T-helper 1 cell treated with Interleukin-12 subunit alpha and Interleukin-12 subunit beta and Interleukin-4 antibody, amounts not matched to agents 30 μg/mL and 1 μg/mL, for 36 hours (primary cell): ENCODE measurements around the gene HOXC5.

Source experiments
- H3K27ac Mint-ChIP-seq: one replicate; pipeline ENCODE4 v1.8.0; 2021; ENCODE audit warnings: mild to moderate bottlenecking, mixed read lengths
- H3K27me3 Mint-ChIP-seq: one replicate; pipeline ENCODE4 v1.8.0; 2021; ENCODE audit warnings: low read depth, mixed read lengths
- H3K36me3 Mint-ChIP-seq: one replicate; pipeline ENCODE4 v1.8.0; 2021; ENCODE audit warnings: low read depth, mixed read lengths
- H3K4me1 Mint-ChIP-seq: one replicate; pipeline ENCODE4 v1.8.0; 2021; ENCODE audit warnings: low read depth, mixed read lengths
- H3K4me3 Mint-ChIP-seq: one replicate; pipeline ENCODE4 v1.8.0; 2021; ENCODE audit warnings: mild to moderate bottlenecking, moderate library complexity, mixed read lengths
- H3K9me3 Mint-ChIP-seq: one replicate; pipeline ENCODE4 v1.8.0; 2021; ENCODE audit warnings: mixed read lengths

The HOXC5 gene

DNA sequence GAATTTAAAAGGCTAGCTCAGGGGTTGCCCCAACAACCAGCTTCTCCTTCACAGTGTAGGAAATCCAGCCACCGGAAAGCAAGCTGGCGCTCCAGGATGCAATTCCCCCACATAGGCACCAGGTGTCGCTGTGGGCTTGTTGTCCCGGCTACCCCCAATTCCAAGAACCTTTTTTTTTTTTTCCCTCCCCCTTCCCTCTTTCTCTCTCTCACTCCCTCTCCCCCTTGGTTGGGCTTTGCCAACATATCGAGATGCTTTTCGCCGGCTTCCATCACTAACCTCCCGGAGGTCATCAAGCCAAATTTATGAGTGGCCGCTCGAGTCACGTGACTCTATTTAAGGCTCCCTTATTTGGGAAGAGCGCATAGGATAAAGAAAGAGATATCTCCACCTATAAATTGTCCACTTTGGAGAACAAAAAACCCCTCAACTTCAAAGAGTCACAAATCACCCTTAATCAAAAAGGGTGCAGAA, at the start of gene HOXC5:
TSS of gene HOXC5 (plus strand) at position 424 of the 474 bp plus-strand sequence. CDS start 73 bp downstream, outside the sequence.
- Mint-ChIP-seq H3K9me3 (no peaks in the 10 kb centered on the region), H3K4me1 (peaks cover 18% of the 10 kb centered on the region), H3K27me3 (peaks cover 92% of the 10 kb centered on the region), H3K27ac (peak within 1 kb of the TSS; percentile 64), H3K36me3 (peaks cover 2% of the 10 kb centered on the region), H3K4me3 (peak within 1 kb of the TSS; percentile 57)

DNA sequence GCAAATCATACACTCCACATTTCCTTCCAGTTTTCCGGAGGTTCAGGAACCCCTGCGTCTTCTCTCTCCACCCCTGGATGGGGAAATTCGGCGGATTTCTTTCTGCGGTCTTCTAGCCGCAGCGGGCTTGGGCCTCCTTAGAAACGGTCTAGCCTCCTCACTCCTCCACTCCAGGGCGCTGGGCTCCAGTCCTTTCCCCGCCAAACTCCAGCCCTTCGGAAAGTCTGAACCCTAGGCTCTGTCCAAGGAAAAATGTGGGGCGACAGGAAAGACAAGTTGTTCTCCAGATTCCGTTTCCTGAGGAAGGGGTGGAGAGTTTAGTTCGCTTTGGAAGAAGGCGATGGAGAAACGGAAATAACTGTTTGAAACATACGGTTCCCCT, 49.3 kb upstream of the HOXC5 start:
- H3K4me1 Mint-ChIP-seq = peaks cover 12% of the 10 kb centered on the region
- H3K9me3 Mint-ChIP-seq = no peaks in the 10 kb centered on the region
- peaks cover 95% of the 10 kb centered on the region for H3K27me3 Mint-ChIP-seq
- H3K27ac Mint-ChIP-seq = peak overlapping the region; percentile 41
- H3K4me3 Mint-ChIP-seq = no peak overlapping the region
- H3K36me3 Mint-ChIP-seq = peaks cover 1% of the 10 kb centered on the region

DNA sequence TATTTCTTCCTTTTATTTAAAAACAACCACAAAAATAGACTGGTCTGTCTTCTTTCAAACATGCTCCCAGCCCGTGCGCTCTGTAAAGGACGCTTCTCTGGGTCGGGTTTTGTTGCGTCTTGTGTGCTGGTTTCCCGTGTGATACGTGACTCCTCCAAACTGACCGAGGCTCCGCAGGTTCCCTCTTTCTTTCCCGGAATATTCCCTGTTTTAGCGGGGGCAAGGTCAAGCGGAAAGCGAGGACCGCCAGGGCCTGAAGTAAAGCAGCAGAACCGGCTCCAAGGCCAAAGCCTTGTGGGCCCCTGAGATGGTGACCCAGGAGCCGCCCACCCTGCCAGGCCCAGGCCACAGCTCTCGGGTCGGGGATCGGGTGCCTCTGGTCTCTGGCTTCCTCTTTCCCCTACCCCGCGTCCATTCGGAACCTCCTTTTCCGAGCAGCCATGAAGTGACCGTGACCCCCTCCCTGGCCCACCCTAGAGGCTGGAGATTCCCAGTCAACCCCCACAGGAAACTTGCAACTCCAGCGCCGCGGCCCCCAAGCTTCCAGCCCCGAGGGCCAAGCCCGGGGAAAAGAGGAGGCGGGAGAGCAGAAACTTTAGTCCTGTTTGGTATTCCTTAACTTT, 48.8 kb upstream of the HOXC5 start:
- H3K4me1 Mint-ChIP-seq = peaks cover 15% of the 10 kb centered on the region
- H3K27ac Mint-ChIP-seq = peak overlapping the region; percentile 41
- H3K9me3 Mint-ChIP-seq = no peaks in the 10 kb centered on the region
- H3K36me3 Mint-ChIP-seq = peaks cover 1% of the 10 kb centered on the region
- peaks cover 95% of the 10 kb centered on the region for H3K27me3 Mint-ChIP-seq
- no peak overlapping the region for H3K4me3 Mint-ChIP-seq

DNA sequence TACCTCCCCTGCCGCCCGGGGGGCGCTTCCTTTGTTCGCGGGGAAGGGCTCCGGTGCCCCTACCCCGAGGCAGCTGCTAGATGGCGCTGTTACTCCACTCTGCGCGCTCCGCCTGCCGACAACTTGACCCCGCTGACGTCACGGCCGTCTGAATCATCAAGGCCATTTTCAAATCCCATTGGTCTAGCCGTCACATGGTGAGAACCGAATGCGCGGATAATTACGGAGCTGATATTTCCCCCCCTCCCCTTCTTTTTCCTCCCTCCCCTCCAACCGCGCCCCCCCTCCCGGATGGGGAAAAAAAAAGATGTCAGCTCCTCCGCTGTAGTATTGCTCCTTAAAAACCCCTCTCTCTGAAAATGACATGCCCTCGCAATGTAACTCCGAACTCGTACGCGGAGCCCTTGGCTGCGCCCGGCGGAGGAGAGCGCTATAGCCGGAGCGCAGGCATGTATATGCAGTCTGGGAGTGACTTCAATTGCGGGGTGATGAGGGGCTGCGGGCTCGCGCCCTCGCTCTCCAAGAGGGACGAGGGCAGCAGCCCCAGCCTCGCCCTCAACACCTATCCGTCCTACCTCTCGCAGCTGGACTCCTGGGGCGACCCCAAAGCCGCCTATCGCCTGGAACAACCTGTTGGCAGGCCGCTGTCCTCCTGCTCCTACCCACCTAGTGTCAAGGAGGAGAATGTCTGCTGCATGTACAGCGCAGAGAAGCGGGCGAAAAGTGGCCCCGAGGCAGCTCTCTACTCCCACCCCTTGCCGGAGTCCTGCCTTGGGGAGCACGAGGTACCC, 47.8 kb upstream of the HOXC5 start, which contains the start of gene HOXC10:
TSS of gene HOXC10 (plus strand) at position 246 of the 791 bp plus-strand sequence. CDS start at position 360, 114 bp downstream.
- Mint-ChIP-seq H3K36me3 (peaks cover 1% of the 10 kb centered on the region), H3K27me3 (peaks cover 95% of the 10 kb centered on the region), H3K4me1 (peaks cover 23% of the 10 kb centered on the region), H3K27ac (peak within 1 kb of the TSS; percentile 78), H3K9me3 (no peaks in the 10 kb centered on the region), H3K4me3 (peak within 1 kb of the TSS; percentile 38)

DNA sequence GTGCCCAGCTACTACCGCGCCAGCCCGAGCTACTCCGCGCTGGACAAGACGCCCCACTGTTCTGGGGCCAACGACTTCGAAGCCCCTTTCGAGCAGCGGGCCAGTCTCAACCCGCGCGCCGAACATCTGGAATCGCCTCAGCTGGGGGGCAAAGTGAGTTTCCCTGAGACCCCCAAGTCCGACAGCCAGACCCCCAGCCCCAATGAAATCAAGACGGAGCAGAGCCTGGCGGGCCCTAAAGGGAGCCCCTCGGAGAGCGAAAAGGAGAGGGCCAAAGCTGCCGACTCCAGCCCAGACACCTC, 47.2 kb upstream of the HOXC5 start:
- H3K36me3 Mint-ChIP-seq = no peaks in the 10 kb centered on the region
- peaks cover 95% of the 10 kb centered on the region for H3K27me3 Mint-ChIP-seq
- H3K4me3 Mint-ChIP-seq = no peak overlapping the region
- H3K9me3 Mint-ChIP-seq = no peaks in the 10 kb centered on the region
- H3K27ac Mint-ChIP-seq = no peak overlapping the region
- H3K4me1 Mint-ChIP-seq = peaks cover 26% of the 10 kb centered on the region

DNA sequence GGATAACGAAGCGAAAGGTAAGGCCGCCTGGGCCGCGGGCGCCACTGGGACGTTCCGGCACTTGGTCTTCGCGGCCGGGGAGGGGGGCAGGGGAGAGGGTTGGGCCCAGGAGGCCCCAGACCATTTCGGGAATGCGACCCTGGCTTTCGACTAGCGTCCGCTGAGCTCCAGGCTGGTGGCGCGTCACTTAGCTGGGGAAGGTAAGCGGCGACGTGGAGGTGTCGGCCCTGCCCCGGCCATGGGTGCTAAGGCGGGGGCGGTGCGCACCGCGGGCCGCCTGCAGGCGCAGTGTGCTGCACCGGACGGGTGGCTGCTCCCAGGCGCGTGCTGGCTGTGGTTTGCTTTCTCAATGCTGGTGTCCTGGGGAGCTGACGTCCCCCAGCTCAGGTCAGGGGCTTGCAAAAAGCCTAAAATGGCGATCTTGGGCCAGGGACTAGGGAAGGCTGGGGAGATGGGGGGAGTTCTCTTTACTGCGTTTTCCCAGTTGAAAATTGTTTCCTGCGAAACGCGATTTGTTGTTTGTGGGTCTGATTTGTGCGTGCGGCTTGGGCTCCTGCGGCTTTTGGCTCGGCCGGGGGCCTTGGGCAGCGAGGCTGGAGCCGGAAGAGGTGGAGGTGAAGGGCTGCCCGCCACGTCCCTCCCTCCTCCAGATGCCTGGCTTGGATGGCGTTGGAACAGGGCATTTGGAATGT, 46.7 kb upstream of the HOXC5 start:
- H3K4me1 Mint-ChIP-seq = peaks cover 26% of the 10 kb centered on the region

DNA sequence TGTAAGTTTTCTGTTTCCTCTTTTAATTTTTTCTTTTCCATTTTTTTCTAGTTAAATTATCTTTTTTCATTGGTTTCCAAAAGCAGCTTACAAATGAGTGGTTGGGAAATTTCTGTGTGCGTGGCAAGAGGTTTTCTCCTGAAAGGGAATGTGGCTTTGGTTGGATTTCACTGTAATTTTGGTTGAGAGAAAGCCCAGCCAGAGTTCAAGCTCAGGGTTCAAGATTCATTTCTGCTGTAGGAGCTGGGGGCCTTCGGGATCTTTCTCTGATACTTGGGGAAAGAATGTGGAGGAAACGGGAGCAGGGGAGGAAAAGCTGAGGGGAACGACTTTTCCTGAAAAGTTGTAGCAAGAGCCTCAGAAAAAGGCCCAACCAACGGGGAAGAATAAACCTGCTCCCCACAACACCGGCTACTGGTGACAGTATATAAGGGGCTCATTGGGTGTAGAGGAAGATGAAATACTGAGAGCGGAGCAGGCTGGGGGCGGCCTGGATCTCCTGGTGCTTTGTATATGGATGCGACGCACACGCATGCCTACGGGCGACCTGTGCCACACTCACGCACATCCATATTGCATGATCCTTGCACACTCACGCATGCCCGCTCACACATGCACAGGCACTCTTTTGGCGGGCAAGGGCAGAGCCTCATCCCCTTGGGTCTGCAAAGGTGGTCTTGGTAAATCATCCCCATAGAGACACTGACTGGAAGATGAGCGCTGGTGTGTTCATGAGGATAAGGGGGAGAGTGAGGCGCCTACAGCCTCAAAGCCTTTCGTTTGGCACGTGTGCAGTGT, 46.0 kb upstream of the HOXC5 start:
- Mint-ChIP-seq H3K9me3 (no peaks in the 10 kb centered on the region), H3K4me1 (peaks cover 26% of the 10 kb centered on the region), H3K36me3 (no peaks in the 10 kb centered on the region), H3K27ac (no peak overlapping the region), H3K27me3 (peaks cover 95% of the 10 kb centered on the region), H3K4me3 (no peak overlapping the region)

More for the DNA sequence above, 46.7 kb upstream of the HOXC5 start:
- H3K9me3 Mint-ChIP-seq = no peaks in the 10 kb centered on the region
- no peaks in the 10 kb centered on the region for H3K36me3 Mint-ChIP-seq
- peak overlapping the region; percentile 31 for H3K27ac Mint-ChIP-seq
- no peak overlapping the region for H3K4me3 Mint-ChIP-seq
- peaks cover 95% of the 10 kb centered on the region for H3K27me3 Mint-ChIP-seq

DNA sequence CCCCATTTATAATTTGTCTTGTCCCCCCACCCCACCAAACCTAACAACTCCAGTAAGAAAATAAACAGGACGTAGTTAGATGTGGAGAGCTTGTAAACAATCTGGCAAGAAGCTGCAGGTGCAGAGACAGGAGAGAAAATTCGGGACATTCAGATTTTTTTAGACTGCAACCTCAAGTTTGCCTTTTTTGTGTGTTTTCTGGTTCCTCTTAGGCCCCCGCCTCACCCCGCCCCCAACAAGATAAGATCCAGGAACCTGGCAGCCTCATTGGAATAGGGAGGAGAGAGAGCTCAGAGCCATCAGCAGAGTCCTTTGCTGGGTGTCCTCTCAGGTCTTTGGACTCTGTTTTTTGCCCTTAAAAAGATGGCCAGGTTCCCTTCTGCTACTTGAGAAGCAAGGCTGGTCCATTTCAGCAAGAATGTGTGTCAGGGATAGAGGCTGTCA, 45.0 kb upstream of the HOXC5 start:
- peaks cover 26% of the 10 kb centered on the region for H3K4me1 Mint-ChIP-seq
- peaks cover 97% of the 10 kb centered on the region for H3K27me3 Mint-ChIP-seq
- no peak overlapping the region for H3K27ac Mint-ChIP-seq
- H3K36me3 Mint-ChIP-seq = no peaks in the 10 kb centered on the region
- no peak overlapping the region for H3K4me3 Mint-ChIP-seq
- H3K9me3 Mint-ChIP-seq = no peaks in the 10 kb centered on the region

DNA sequence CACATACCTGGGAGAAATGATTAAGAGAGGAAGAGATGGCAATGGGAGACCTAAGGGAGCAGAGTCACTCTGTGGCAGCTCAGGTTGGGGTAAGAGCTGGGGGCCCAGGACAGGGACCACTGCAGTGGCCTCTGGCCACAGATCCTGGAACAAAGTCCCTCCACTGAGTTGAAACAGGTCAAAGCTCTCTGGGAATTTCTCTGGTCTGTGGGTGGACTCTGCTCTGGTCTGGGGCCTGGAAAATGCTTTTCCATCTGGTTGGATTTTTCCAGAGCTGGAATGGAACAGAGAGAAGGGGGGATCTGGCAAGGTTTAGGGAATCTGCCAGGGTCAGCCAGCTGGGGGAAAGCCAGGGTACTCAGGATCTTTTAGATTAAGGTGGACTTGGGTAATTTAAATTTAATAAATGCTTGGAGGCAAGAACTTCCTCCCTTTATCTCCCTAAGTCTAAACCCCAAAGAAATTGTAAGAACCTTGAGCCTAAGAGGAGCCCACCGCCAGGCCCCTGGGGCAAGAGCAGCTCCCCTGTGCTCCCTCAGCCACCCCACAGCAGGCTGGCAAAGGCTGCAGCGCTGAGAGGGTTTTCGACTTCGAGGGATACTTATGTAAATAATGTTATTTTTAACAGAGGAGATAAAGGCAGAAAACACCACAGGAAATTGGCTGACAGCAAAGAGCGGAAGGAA, 44.2 kb upstream of the HOXC5 start:
- H3K9me3 Mint-ChIP-seq = no peaks in the 10 kb centered on the region
- no peaks in the 10 kb centered on the region for H3K36me3 Mint-ChIP-seq
- peaks cover 97% of the 10 kb centered on the region for H3K27me3 Mint-ChIP-seq
- H3K4me1 Mint-ChIP-seq = peaks cover 26% of the 10 kb centered on the region
- H3K27ac Mint-ChIP-seq = peak overlapping the region; percentile 9
- H3K4me3 Mint-ChIP-seq = no peak overlapping the region

DNA sequence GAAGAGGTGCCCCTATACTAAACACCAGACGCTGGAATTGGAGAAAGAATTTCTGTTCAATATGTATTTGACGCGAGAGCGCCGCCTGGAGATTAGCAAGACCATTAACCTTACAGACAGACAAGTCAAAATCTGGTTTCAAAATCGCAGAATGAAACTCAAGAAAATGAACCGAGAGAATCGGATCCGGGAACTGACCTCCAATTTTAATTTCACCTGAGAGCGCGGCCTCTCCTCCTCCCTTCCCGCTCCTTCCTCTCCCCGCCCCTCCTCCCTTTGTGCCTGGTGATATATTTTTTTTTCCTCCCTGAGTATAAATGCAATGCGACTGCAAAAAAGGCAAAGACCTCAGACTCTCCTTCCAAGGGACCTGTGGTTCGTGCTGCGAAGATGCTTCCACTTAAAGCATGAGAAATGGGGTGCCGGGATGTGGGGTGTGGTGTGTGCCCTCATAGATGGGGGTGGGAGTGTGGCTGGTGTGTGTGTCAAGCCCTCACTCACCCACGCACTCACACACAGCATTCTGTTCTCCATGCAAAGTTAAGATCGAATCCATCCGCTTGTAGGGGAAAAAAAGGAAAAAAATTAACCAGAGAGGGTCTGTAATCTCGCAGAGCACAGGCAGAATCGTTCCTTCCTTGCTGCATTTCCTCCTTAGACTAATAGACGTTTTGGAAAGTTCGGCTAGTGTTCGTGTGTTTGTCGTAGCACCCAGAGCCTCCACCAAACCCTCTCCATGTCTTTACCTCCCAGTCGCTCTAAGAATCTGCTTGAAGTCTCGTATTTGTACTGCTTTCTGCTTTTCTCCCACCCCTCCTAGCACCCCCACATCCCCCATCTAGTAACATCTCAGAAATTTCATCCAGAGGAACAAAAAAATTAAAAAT, 43.4 kb upstream of the HOXC5 start:
- Mint-ChIP-seq H3K36me3 (peaks cover 4% of the 10 kb centered on the region), H3K4me1 (peaks cover 28% of the 10 kb centered on the region), H3K9me3 (no peaks in the 10 kb centered on the region), H3K27me3 (peaks cover 98% of the 10 kb centered on the region), H3K27ac (peak overlapping the region; percentile 46), H3K4me3 (no peak overlapping the region)

DNA sequence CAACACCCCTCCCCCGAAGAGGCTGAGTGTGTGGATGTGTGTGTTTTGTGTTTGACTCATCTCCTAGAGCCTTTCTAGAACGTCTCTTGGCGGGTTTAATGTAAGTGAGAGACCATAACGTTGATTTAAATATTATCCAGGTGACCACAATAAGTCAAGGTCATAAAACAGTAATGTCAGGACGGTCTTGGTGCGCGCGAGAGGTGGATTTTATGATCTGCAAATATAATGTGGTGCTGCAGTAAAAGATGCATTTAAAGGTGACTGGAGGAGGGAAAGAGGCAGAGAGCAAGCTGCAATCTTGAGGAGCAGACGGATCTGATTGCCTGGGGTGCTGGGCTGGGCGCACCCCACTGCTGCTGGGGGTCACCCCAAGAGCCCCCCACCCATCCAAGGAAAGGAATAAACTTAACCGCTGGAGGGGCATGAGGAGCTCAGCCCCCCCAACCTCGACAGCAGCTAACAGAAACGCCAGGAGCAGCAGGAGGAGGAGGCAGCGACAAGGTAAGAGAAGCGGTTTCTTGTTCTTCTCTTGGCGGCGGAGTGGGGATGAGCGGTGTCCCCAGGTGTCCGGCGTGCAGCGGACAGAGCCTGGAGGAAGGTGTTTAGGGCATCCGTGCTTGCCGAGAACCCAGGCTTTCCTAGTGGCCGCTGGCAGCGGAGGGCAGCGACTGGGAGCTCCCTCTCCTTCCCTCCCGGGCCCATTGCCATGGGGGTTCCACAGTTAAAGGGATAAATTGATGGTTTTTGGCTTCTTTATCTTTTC, 42.4 kb upstream of the HOXC5 start:
- Mint-ChIP-seq H3K4me1 (peaks cover 30% of the 10 kb centered on the region), H3K4me3 (no peak overlapping the region), H3K36me3 (peaks cover 5% of the 10 kb centered on the region), H3K27ac (no peak overlapping the region), H3K9me3 (no peaks in the 10 kb centered on the region), H3K27me3 (peaks cover 98% of the 10 kb centered on the region)

DNA sequence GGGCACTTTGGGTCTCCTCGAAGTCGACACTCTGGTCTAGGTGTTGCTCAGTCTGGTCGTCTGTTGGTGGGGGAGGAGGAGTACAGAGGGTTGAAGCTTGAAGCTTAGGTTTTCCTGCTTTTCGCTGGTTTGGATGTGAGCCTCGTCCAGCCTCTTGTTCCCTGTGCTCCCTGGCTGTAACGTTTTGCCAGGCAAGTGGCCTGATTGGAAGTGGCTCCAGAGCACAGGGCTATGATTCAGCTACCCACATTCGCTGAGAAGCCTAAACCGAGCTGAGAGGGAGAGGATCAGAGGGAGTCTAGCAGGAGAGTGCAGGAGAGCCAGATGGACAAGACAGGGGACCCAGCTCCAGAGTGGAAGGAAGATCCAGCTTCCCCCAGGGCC, 41.8 kb upstream of the HOXC5 start:
- Mint-ChIP-seq H3K36me3 (peaks cover 5% of the 10 kb centered on the region), H3K27me3 (peaks cover 100% of the 10 kb centered on the region), H3K4me1 (peaks cover 31% of the 10 kb centered on the region), H3K27ac (no peak overlapping the region), H3K9me3 (no peaks in the 10 kb centered on the region), H3K4me3 (no peak overlapping the region)
